Measurements from ENCODE around the gene NFE2L2. TPM values are rescaled to one million over a fixed set of nuclear protein-coding genes. Genes with fewer than 3 reads are reported as not detected.
A peak's percentile ranks its signal among the peaks of the same experiment; 100 is the strongest.

The NFE2L2 gene
- total RNA-seq, 6 donors from 2014 or later, result 52.4 to 174 (median 94.4) TPM

- WGBS, 2 donors, result 30 to 31% methylated on average over 5 of the region's 5 CpGs
- Histone ChIP-seq H3K36me3 (no peaks in the 10 kb centered on the region), H3K9me3 (no peaks in the 10 kb centered on the region), H3K4me3 (peak overlapping the region in 2 of 4 donors; percentile 6 to 16), H3K27me3 (no peaks in the 10 kb centered on the region), H3K27ac (peak overlapping the region; percentile 81 to 92 (median 86)), H3K4me1 (peaks cover 92 to 98% (median 96%) of the 10 kb centered on the region in 4 donors)
- ATAC-seq (ENCODE audit: low FRiP score in 2 of 2) (peak; percentile 86 to 88), DNase-seq (no peak)
- TF ChIP-seq EP300 (IDR thresholded peaks at IDR 0.05), result peak; percentile 42 to 93 (median 86)
- TF ChIP-seq CTCF (IDR thresholded peaks at IDR 0.05), result no peak
- peak; percentile 29 to 94 for TF ChIP-seq POLR2AphosphoS5 (IDR thresholded peaks at IDR 0.05)
- peak in 1 of 4 donors; percentile 22 for TF ChIP-seq POLR2A (IDR thresholded peaks at IDR 0.05)
Observed at GRCh38 chr2:177242121-177242987, 22.2 kb downstream of the NFE2L2 start.

GRCh38 chr2:177241711-177242120 is 22.8 kb downstream of the NFE2L2 start:
- peaks cover 95 to 98% (median 97%) of the 10 kb centered on the region in 4 donors for H3K4me1 ChIP-seq
- no peak for ATAC-seq (ENCODE audit: low FRiP score in 2 of 2)

GRCh38 chr2:177239932-177240630 is 24.4 kb downstream of the NFE2L2 start:
- peak in 2 of 4 donors; percentile 69 to 80 for TF ChIP-seq EP300 (IDR thresholded peaks at IDR 0.05)
- peak in 1 of 4 donors; percentile 62 for TF ChIP-seq POLR2A (IDR thresholded peaks at IDR 0.05)
- no peak for TF ChIP-seq CTCF (IDR thresholded peaks at IDR 0.05)
- peak; percentile 64 to 87 for TF ChIP-seq POLR2AphosphoS5 (IDR thresholded peaks at IDR 0.05)
- H3K9me3 ChIP-seq, result no peaks in the 10 kb centered on the region
- H3K4me3 ChIP-seq, result peak overlapping the region in 1 of 4 donors; percentile 12
- WGBS, 2 donors, result 16 to 30% methylated on average over 5 of the region's 5 CpGs
- peak overlapping the region; percentile 81 to 92 (median 86) for H3K27ac ChIP-seq
- H3K4me1 ChIP-seq, result peaks cover 85 to 92% (median 86%) of the 10 kb centered on the region in 4 donors
- peak in 1 of 2 donors; percentile 81 for DNase-seq
- peak; percentile 85 to 86 for ATAC-seq (ENCODE audit: low FRiP score in 2 of 2)
- H3K27me3 ChIP-seq, result no peaks in the 10 kb centered on the region
- H3K36me3 ChIP-seq, result no peaks in the 10 kb centered on the region

More at GRCh38 chr2:177241711-177242120, 22.8 kb downstream of the NFE2L2 start:
- Histone ChIP-seq H3K27me3 (no peaks in the 10 kb centered on the region), H3K9me3 (no peaks in the 10 kb centered on the region), H3K36me3 (no peaks in the 10 kb centered on the region), H3K4me3 (peak overlapping the region in 1 of 4 donors; percentile 16), H3K27ac (peak overlapping the region; percentile 81 to 92 (median 86))
- no peak for DNase-seq
- TF ChIP-seq EP300 (IDR thresholded peaks at IDR 0.05) (no peak), POLR2A (IDR thresholded peaks at IDR 0.05) (no peak), CTCF (IDR thresholded peaks at IDR 0.05) (no peak), POLR2AphosphoS5 (IDR thresholded peaks at IDR 0.05) (no peak)
- 48 to 57% methylated on average over 1 of the region's 1 CpG for WGBS, 2 donors

GRCh38 chr2:177239053-177239452 is 25.5 kb downstream of the NFE2L2 start:
- no peaks in the 10 kb centered on the region for H3K27me3 ChIP-seq
- 78 to 81% methylated on average over 6 of the region's 6 CpGs for WGBS, 2 donors

More at GRCh38 chr2:177239053-177239452, 25.5 kb downstream of the NFE2L2 start:
- Histone ChIP-seq H3K9me3 (no peaks in the 10 kb centered on the region), H3K4me3 (no peak overlapping the region), H3K27ac (peak overlapping the region; percentile 70 to 92 (median 84)), H3K36me3 (peaks cover 0 to 6% (median 1%) of the 10 kb centered on the region in 4 donors), H3K4me1 (peaks cover 76 to 88% (median 79%) of the 10 kb centered on the region in 4 donors)
- ATAC-seq (ENCODE audit: low FRiP score in 2 of 2), result no peak
- TF ChIP-seq POLR2A (IDR thresholded peaks at IDR 0.05), result no peak
- no peak for TF ChIP-seq EP300 (IDR thresholded peaks at IDR 0.05)
- no peak for TF ChIP-seq POLR2AphosphoS5 (IDR thresholded peaks at IDR 0.05)
- no peak for TF ChIP-seq CTCF (IDR thresholded peaks at IDR 0.05)
- DNase-seq, result no peak

Data from upper lobe of left lung (tissue), 6 donors.